Measurements from ENCODE around the gene MNS1. TPM values are rescaled to one million over a fixed set of nuclear protein-coding genes. Genes with fewer than 3 reads are reported as not detected.

MNS1 gene
- total and polyA plus RNA-seq, 2 donors from 2014 or later: 5.6 to 6.9 TPM

DNA sequence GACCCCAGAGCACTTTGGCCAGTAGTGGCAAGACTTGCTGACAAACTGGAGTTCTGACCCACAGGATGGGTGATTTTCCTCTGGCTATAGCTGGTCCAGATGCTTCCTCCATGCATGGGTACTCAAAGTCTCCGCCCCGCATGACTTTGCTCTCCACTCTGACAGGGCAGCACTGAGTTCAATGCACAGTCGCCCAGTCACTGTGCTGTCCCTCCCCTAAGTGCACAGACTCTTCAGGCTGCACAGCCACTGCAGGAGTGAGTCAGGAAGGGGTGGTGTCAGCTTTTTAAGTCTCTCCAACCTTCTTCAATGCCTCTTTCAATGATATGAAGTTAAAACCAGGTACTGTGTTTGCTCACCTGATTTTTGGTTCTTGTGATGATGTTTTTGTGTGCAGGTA lies 81.9 kb downstream of the MNS1 start:
- H3K4me3 ChIP-seq (ENCODE audit: low read length in 3 of 3): no peak overlapping the region
- no peak for FAIRE-seq
- H3K9ac ChIP-seq (ENCODE audit: low read length in 3 of 3): no peak overlapping the region
- TF ChIP-seq, protein P1, sequence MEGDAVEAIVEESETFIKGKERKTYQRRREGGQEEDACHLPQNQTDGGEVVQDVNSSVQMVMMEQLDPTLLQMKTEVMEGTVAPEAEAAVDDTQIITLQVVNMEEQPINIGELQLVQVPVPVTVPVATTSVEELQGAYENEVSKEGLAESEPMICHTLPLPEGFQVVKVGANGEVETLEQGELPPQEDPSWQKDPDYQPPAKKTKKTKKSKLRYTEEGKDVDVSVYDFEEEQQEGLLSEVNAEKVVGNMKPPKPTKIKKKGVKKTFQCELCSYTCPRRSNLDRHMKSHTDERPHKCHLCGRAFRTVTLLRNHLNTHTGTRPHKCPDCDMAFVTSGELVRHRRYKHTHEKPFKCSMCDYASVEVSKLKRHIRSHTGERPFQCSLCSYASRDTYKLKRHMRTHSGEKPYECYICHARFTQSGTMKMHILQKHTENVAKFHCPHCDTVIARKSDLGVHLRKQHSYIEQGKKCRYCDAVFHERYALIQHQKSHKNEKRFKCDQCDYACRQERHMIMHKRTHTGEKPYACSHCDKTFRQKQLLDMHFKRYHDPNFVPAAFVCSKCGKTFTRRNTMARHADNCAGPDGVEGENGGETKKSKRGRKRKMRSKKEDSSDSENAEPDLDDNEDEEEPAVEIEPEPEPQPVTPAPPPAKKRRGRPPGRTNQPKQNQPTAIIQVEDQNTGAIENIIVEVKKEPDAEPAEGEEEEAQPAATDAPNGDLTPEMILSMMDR (IDR thresholded peaks at IDR 0.05; ENCODE audit: borderline replicate concordance, extremely low read depth, insufficient read depth): no peak
- H3K36me3 ChIP-seq (ENCODE audit: control insufficient read depth in 2 of 3, insufficient read depth in 3 of 3, low read length in 3 of 3): no peaks in the 10 kb centered on the region
- no peaks in the 10 kb centered on the region for H3K4me1 ChIP-seq (ENCODE audit: control insufficient read depth in 2 of 3, insufficient read depth in 2 of 3, low read depth in 1 of 3, low read length in 3 of 3)
- intact Hi-C loops (cut with DNase I): no loop called here
- H3K9me3 ChIP-seq (ENCODE audit: control insufficient read depth in 2 of 3, insufficient read depth in 1 of 3, low read length in 3 of 3): peaks cover 0 to 1% (median 0%) of the 10 kb centered on the region in 3 donors
- H3K27ac ChIP-seq (ENCODE audit: low read depth in 2 of 2, low read length in 2 of 2): no peak overlapping the region
- no peaks in the 10 kb centered on the region for H3K27me3 ChIP-seq (ENCODE audit: control insufficient read depth, insufficient read depth, low read length)
- no peak for DNase-seq

Other genes starting within 250 kb of the MNS1 start
- gene RFX7, start 221.3 kb downstream of the MNS1 start, total RNA-seq: 15.2 TPM
- gene RFX7, start 221.3 kb downstream of the MNS1 start, polyA plus RNA-seq (ENCODE audit: insufficient read depth, low read depth, low replicate concordance): 1.6 TPM
- 35.2 TPM for gene TEX9, start 99.7 kb downstream of the MNS1 start, total RNA-seq
- gene TEX9, start 99.7 kb downstream of the MNS1 start, polyA plus RNA-seq (ENCODE audit: insufficient read depth, low read depth, low replicate concordance): 9.4 TPM

Measured in kidney (tissue), 14 donors.